Measurements from ENCODE around the gene BNIP1.

Gene BNIP1

DNA sequence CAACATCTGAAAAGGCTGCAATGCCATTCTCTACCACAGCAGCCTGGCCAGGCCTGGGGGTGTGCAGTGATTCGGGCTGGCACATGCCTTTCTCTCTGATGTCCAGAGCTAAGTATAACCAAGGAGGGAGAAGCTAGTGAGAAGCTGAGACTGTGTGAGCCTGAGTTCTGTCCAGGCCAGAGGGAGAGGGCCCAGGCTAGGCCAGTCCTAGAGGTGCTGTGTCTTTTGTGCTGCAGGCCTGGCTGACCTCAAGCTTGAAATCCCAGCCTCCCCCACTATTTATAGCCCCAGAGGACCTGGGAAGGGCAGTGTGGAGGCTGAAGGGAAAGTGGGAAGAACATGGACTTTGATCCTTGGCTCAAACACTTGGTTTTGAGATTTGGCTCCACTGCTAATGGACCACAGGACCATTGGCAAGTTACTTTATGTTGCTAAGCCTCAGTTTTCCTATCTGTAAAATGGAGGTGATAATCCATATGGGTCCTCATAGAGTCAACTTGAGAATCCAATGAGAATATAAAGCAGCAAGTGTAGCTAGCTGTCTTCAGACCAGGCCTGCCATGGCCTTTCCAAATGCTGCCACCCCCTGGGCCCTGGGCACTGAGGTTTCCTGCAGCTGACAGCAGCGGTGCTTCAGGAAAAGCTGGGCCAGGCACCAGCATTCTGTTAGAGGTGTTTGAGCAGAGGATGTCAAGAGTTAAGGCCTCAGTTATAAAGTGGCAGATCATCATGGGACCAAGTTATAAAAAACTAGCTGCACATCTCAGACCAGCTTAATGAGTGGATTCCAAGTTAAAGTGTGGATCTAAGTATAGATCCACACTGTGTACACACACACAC is 21.1 kb downstream of the BNIP1 start:
- DNase-seq (ENCODE audit: low spot score) = no peak

DNA sequence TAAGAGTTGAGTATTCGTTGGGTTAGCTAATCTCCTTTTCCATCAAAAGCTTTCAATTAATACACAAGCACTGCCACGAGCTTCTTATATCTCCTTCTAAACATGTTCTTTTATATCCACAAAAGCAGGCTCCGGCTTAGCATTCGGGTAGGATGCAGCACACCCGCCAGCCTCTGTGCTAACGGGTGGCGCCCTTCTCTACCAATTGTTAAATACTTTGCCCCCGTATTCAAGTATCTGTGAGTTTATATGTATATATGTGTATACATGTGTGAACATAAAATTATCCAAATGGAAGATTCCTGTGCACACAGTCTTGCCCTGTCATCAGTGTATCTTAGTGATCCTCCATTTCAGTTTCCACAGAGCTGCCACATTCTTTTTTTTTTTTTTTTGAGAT is 27.8 kb downstream of the BNIP1 start:
- DNase-seq (ENCODE audit: low spot score) = no peak

DNA sequence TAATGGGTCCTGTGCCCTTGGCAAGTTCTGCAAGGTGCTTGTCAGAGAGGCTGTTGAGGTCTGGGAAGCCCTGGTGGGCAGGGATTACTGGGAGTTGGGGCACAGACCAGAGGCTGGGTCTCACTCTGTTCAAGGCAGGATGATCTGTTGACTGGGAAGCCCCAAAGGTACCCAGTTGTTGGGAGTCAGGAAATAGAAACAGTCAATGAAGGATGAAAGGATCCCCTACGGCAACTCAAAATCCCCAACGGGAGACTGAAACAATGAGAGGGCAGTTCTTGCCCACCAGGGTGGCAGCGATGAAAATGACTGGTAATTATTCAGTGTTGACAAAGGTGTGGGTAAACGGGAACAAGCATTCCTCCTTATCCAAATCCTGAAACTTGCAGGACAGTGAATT is 31.2 kb downstream of the BNIP1 start:
- DNase-seq (ENCODE audit: low spot score) = no peak

DNA sequence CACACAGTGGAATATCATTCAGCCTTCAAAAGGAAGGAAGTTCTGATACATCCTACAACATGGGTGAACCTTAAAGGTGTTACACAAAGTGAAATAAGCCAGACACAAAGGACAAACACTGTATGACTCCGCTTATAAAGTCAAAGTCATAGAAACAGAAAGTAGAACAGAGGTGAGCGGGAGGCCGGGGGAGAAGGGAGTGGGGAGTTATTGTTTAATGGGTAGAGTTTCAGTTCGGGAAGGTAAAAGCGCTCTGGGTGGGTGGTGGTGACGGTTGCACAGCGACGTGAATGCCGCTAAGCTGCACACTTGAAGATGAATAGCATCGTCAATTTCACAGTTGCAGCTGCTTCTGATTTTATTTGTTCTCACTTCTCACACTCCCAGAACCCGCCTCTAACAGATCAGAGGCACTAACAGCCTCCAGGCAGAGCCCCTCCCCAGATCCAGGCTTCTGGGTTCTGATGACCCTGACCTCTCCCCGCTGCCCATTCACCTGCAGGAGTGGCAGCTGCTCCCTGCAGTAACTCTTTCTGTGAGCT is 34.1 kb downstream of the BNIP1 start:
- no peak for DNase-seq (ENCODE audit: low spot score)

DNA sequence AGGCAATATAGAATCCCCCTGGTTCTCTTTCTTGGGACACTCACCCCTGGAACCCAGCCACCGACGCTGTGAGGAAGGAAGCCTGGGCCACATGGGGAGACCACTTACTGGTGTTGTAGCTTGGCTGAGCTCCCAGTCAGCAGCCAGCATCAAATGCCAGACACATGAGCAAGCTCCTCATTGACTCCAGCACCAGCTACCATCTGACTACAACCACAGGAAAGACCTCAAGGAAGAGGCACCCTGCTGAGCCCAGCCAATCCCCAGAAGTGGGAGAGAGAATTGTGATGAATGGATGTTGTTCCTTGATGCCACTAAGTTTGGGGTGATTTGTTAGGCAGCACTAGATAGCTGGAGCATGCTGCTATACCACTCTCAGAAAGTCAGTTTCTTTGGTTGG is 36.0 kb downstream of the BNIP1 start:
- no peak for DNase-seq (ENCODE audit: low spot score)

DNA sequence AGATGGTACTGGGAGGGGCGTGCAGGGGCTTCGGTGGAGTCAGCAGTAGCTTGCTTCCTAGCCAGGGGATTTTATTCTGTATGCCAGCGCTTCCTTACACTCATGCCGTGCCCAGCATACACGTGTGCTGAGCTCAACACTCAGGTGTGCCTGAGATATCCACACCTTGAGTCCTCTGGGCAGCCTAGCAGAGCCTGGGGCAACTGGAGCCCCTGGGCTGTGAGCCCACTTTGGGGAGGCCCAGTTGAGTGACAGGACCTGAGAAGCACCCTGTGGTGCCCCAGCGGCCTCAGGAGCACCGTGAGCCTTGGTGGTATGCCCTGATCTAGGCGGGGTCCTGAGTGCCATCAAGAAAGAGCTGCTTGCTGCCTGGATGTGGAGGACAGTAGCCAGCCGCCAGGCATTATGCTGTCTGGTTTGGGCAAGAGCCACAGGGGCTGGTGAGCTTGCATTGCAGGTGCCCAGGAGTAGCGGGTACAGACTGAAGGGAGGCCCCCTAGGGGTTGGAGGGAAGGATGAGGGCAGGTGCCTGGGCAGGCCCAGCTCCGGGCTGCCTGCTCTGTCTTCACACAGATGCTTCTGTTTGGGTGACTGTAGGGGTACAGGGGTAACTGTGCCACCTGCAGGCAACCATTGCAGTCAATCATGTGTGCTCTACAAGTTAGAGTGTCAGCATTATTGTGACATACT is 42.9 kb downstream of the BNIP1 start:
- peak; percentile 59 for DNase-seq (ENCODE audit: low spot score)

DNA sequence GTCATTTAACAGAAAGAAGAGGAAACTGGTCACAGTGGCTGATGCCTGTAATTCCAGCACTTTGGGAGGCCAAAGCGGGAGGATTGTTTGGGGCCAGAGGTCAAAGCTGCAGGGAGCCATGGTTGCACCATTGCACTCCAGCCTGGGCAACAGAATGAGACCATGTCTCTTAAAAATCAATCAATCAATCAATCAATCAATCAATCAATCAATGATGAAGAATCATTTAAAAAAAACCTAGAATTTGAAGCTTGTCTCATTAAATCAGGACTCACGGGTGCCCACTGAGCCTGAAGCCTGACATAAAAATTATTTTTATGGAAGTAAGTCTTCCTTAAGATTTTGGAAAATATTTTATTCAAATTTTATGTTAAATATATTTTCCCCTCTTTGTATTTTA is 43.9 kb downstream of the BNIP1 start:
- no peak for DNase-seq (ENCODE audit: low spot score)

DNA sequence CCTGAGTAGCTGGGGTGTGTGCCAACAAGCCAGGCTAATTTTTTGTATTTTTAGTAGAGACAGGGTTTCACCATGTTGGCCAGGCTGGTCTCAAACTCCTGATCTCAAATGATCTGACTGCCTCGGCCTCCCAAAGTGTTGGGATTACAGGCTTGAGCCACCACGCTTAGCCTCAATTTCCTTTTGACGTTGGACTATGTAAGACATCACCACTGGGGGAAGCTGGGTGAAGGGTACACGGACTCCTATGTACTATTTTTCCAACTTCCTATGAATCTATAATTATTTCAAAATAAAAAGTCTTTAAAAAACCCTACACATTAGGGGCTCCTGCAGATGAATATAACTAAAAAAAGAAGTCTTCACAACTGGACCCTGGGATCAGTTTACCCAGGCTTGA is 46.7 kb downstream of the BNIP1 start:
- no peak for DNase-seq (ENCODE audit: low spot score)

DNA sequence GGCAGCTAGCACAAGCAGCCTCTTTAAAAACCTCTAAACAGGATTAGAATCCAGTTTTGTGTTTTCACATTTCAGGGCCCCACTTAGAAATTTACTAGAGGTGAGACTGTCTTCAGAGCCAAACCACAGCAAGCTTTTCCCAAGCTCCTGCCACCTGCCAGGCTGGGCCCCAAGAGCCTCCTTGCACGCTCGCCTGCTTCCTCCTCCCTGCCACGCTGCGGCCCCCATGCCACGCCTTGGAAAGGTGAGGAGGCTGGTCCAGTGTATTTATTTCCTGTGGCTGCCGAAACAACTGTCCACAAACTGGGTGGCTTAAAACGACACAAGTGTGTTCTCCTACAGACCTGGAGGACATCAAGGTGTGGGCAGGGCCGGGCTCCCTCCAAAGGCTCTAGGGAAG is 47.2 kb downstream of the BNIP1 start:
- no peak for DNase-seq (ENCODE audit: low spot score)

DNA sequence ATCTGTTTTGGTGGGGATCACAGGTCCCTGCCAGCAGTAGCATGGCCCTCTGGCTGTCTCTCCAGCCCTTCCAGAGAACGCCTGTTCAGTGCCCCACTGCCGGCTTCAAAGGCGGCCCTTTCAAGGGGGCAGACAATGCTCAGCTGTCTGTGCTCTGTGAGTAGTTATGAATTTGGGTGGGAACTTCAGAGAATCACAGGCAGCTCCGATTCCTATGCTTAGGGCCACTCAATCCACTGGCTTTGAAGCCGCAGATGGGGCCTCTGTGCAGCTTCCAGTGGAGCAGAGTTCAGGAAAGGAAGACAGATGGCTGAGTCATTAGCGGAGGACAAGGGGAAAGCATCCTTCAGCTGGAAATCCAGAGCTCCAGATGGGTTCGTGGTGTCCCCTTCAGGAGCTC is 48.2 kb downstream of the BNIP1 start:
- DNase-seq (ENCODE audit: low spot score) = no peak

DNA sequence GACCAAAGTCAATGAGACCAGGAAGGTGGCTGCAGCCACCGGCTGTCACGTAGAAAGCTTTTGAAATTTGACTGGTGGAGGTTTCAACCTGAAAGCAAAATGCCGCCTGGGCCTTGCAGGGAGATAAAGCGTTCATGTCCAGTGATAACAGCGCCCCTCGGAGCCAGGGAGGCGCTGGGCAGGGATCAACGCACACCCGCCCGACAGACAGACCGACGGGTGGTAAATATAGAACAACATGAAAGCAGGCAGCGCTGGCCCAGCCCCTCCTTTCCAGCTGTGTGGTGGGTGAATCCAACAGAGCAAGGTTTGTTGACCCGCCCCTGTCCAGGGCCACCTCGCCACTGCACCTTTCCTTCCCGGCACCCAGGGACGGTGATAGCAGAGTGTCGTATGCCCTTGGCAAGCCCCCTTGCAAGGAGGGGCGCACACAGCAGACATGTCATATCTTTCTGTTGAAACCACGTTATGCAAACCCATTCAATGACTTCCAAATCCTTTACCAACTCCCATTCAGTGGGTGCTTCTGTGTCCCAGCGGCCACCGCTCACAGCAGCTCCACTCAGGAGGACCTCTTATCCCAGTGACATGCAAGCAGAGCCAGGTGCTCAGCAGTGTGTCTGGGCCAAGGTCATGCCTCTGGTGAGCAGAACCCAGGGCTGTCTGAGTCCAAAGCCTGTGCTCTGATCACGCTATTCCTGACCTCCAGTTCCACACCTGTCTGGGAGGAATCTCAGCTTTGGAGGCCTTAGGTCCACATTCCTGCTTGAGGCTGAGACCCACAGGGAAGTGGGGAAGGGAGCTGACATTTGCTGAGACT is 52.0 kb downstream of the BNIP1 start:
- no peak for DNase-seq (ENCODE audit: low spot score)

DNA sequence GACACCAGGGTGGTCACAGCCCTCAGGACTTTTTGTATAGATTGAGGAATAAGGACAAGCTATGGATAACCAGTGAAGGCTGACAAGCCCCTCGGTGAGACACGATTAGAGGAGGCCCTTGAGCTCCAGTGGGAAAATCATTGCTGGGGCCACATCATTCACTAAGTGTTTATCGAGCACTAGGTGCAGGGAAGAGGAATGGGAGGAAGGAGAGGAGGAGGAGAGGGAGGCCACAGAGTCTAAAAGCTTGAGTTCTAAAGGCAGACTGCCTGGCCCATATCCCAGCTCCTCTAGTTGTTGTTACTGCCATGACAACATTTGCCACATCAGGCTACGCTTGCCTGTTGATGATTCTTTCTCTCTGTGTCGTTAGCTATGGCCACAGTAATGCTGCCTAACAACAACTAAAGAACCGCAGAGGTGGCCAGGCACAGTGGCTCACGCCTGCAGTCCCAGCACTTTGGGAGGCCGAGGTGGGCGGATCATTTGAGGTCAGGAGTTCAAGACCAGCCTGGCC is 53.1 kb downstream of the BNIP1 start:
- DNase-seq (ENCODE audit: low spot score) = no peak

DNA sequence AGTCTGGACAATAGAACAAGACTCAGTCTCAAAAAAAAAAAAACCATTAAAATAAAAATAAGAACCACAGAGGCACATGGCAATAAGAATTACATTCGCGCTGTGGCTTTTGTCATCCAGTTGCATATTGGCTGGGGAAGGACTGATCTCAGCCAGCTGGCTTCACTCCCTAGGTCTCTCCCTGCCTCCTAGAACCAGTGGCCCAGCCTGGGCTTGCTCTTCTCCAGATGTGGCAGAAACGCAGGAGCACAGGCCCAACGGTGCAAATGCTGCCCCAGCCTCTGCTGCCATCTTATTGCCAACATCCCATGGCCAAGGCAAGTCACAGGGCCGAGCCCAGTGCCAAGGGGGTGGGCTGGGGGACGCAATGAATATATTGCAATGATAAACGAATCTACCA is 53.7 kb downstream of the BNIP1 start:
- no peak for DNase-seq (ENCODE audit: low spot score)

DNA sequence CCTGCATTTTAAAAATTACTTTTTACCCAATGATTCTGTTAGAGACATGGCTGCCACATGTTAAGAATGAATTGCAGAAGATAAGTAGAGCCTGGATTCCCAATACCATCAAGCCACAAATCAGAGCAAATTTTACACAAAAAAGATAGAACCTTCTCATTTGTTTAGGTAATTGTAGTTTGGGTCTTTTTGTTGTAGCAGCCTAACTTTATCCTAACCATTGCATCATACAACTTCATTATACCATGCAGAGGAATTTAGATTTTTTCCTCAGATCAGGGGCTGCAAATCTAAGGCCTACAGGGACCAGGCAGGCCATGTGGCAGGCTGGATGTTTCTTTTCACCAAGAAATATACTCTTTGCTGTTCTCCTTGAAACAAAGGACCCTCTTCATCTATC is 56.0 kb downstream of the BNIP1 start:
- DNase-seq (ENCODE audit: low spot score) = no peak

DNA sequence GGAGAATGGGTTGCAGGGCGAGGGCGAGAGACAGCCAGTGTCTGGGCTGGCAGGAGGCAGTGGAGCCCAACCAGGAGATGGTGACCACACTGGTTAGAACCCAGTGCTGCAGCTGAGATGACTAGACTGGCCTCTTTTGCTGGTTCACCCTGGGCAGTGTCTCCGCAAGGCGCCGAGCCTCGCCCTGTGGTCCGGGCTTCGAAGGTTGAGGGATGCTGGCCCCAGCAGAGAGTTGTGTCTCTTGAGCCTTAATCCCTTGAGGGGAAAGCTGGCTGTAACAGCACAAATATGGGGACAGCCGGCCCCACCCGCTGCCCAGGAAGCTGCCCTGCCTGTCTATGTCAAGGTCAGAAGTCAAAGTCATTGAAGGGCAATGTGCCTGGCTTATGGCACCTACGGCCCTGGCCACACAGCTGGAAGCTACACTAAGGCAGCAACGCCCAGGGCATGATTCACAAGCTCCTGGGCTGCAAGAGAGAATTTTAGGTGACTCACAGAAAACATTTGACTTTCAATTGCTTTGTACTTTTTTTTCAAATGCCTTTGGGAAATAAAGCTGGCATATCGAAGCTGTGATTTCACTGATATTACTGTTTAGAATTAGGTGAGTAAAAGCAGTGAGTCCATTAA is 57.4 kb downstream of the BNIP1 start:
- DNase-seq (ENCODE audit: low spot score) = no peak

DNA sequence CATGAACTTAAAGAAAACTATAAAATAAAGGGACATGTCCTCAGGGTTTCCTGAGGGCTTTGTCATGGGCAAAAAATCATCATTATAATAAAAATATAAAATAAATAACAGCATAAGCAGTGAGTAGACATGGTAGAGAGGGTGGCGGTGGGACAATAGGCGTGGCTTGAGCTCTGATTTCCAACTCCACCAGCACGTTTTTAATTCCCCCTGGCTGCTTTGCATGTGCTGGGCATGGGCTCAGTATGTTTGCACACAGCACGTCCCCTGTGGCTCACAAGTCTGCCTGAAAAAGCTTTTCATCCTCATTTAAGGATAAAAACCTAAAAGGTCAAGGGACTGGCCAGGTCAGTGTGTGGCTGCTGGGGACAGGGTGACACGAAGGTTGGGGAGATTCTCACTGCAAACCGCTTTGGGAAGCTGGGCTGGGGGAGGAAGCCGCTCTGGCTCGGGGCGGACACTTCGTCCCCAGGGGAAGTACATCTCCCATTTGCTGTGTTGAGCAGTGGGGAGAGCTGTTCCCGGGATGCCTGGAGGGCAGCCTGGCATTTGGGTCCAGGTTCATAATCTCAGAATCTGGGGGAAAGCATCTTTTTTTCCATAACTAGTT is 58.0 kb downstream of the BNIP1 start:
- DNase-seq (ENCODE audit: low spot score) = no peak

DNA sequence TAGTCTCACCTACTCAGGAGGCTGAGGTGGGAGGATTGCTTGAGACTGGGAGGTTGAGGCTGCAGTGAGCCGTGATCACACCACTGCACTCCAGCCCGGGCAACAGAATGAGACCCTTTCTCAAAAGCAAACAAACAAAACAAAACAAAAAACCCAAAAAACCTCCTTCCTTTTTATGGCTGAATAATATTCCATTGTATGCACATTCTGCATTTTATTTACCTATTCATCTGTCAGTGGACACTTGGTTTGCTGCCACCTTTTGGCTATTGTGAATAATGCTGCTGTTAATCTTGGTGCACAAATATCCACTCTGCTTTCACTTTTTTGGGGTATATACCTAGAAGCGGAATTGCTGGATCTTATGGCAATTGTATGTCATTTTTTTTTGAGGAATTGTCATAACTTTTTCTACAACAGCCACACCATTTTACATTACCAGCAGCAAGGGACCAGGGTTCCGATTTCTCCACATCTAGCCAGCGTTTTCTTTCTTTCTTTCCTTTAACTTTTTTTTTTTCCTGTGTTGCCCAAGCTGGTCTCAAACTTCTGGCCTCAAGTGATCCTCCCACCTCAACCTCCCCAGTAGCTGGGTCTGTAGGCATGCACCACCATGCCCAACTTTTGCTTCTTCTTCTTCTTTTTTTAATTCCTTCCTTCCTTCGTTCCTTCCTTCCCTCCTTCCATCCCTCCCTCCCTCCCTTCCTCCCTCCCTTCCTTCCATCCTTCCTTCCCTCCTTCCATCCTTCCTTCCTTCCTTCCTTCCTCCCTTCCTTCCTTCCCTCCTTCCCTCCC is 60.1 kb downstream of the BNIP1 start:
- no peak for DNase-seq (ENCODE audit: low spot score)

DNA sequence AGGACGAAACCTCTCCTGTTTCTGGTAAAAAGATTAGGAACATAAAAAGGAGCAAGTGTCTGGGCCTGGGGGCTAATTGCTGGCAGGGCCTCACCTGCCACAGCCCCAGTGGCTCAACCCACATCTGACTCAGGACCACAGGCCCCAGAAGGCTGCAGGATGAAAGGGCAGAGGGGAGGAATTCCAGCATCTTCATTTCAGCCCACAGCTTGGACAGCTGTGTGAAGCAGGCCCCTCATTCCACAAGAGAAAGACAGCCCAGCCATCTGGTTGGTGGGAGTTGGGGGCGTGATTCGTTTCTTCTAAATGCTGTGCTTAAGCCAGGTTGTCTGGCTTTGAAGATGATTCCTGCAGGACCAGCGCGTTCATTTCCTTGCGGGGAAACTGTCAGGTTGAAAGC is 61.6 kb downstream of the BNIP1 start:
- DNase-seq (ENCODE audit: low spot score) = no peak

DNA sequence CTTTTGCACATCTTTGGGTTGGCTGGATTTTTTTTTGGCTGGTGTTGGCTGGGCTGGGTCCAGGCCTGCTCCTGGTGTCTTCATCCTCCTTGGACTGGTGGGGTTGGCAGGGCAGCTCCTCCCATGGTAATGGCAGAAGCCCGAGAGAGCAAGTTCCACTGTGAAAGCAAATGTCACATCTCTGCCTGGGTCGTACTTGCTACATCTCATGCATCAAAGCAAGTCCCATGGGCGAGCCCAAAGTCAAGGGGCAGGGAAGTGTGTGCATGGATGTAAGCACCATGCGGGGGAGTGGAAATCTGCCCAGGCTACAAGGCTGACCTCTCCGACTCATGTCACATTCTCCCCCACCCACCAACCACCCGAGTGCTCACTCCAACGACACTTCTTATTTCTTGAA is 64.0 kb downstream of the BNIP1 start:
- DNase-seq (ENCODE audit: low spot score) = no peak

DNA sequence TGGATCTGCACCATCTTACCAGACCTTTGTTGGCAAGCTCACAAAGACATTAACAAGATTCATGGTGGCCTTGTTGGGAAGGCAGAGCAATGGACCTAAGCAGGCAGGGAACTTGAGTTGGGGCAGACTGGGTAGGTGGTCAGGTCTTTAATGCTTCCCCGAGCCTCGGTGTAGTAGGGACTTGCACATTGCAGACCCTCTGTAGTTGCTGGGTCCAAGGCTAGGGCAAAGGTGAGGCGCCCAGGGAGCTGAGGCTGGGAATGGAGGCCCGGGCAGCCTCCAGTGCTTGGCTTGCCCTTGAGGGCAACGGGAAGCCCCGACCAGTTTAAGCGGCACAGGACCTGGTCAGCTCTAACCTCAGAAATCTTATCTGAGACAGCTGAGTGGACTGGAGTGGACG is 66.5 kb downstream of the BNIP1 start:
- no peak for DNase-seq (ENCODE audit: low spot score)

DNA sequence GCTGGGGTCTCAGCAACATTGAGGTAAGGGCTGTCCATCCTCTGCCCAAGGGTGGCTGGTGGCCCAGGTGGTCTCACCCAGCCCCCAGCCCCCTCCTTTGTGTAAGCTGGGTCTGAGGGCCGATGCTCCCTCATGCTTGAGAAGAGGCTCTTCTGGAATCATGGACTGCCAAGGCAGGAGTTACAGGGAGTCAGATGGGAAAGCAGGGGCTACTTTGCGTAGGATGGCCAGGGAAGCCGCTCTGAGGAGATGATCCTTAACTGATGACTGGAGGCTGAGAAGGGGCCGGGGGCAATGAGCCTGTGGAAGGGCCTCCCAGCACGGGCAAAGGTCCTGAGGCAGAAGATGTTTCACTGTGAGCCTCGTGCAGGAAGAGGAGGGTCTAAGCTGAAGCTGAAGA is 67.0 kb downstream of the BNIP1 start:
- DNase-seq (ENCODE audit: low spot score) = no peak

Data from germinal center (tissue), 1 donor.